Fibroblast of villous mesenchyme (primary cell): ENCODE measurements around the gene BMP5. TPM values are rescaled to one million over a fixed set of nuclear protein-coding genes. Genes with fewer than 3 reads are reported as not detected.

Experiments
- DNase-seq: peaks from one replicate; pipeline ENCODE4 v3.0.0-alpha.2; 2010; ENCODE audit warnings: low read depth
- H3K4me3 ChIP-seq: 2 replicates; pipeline ENCODE4 v1.5.1; 2011; ENCODE audit warnings: low read depth, mild to moderate bottlenecking, low read length
- CTCF ChIP-seq: IDR thresholded peaks from 2 replicates; pipeline ENCODE4 v1.5.1; 2012; ENCODE audit warnings: low read depth, mild to moderate bottlenecking, low read length; ENCODE audit not compliant: insufficient read depth
- total RNA-seq: library from RNA; depleted of rRNA; stranded (reverse); fragments of >200 nt; gene quantifications from 2 replicates; pipeline ENCODE4 v1.2.3, GENCODE V29; 2012

Gene BMP5
- total RNA-seq, 1 donor = not detected

GRCh38 chr6:55819811-55820210, 55.6 kb downstream of the BMP5 start:
- peak; percentile 23 for DNase-seq
- no peak for TF ChIP-seq CTCF
- no peak overlapping the region for H3K4me3 ChIP-seq

- TF ChIP-seq CTCF = no peak
- peak; percentile 60 for DNase-seq
- no peak overlapping the region for H3K4me3 ChIP-seq
These were observed 56.9 kb downstream of the BMP5 start for GRCh38 chr6:55818482-55818881.

GRCh38 chr6:55812509-55812908, 62.9 kb downstream of the BMP5 start:
- no peak for TF ChIP-seq CTCF
- no peak overlapping the region for H3K4me3 ChIP-seq
- DNase-seq = no peak

GRCh38 chr6:55811074-55811473, 64.3 kb downstream of the BMP5 start:
- DNase-seq = no peak
- TF ChIP-seq CTCF = no peak
- H3K4me3 ChIP-seq = no peak overlapping the region

GRCh38 chr6:55802259-55802658, 73.1 kb downstream of the BMP5 start:
- no peak for DNase-seq
- H3K4me3 ChIP-seq = no peak overlapping the region
- TF ChIP-seq CTCF = no peak

- TF ChIP-seq CTCF = no peak
- no peak for DNase-seq
- H3K4me3 ChIP-seq = no peak overlapping the region
These were observed 76.8 kb downstream of the BMP5 start for GRCh38 chr6:55798571-55798970.

GRCh38 chr6:55794136-55794812, 81.1 kb downstream of the BMP5 start:
- no peak for TF ChIP-seq CTCF

More at GRCh38 chr6:55794136-55794812, 81.1 kb downstream of the BMP5 start:
- DNase-seq = no peak
- no peak overlapping the region for H3K4me3 ChIP-seq
